ENCODE data around the gene ITGB6. TPM values are rescaled to one million over a fixed set of nuclear protein-coding genes. Genes with fewer than 3 reads are reported as not detected.
"Not testable (repeated sequence)": the region's sequence is repeated elsewhere in the genome, so short reads cannot be mapped to it uniquely, and the experiment has no call there.

Gene ITGB6
- total RNA-seq, 2 experiments from 2014 or later: not detected

DNA sequence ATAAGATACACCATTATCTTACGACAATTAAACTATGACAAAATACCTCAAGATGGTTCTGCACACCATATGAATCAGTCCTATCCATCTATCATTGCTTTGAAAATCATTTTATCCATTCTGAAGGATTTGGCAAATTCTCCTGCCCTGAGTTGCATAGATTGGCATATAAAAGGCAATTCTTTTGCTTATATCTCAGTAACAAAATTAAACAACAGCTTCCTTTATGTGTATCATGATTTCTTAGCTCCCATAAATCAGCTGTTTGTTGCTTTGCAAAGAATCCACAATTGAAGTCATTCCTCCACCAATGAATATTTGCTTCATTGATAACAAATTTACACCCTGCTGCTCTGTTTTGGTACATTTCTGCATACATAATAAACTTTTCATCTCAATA, 61.7 kb downstream of the ITGB6 start:
- no peaks in the 10 kb centered on the region for H3K9me3 Mint-ChIP-seq
- POLR2A ChIA-PET: no interaction called here
- H3K27ac Mint-ChIP-seq: no peak overlapping the region
- CTCF ChIA-PET: no interaction called here
- DNase-seq: no peak
- H3K4me1 Mint-ChIP-seq: no peaks in the 10 kb centered on the region
- H3K27me3 Mint-ChIP-seq: peaks cover 16% of the 10 kb centered on the region
- no peaks in the 10 kb centered on the region for H3K36me3 Mint-ChIP-seq (ENCODE audit: low read depth)
- no peak overlapping the region for H3K4me3 Mint-ChIP-seq

- H3K27me3 Mint-ChIP-seq: peaks cover 19% of the 10 kb centered on the region
- ChIA-PET CTCF (no interaction called here), POLR2A (no interaction called here)
- DNase-seq: no peak
- H3K4me3 Mint-ChIP-seq: no peak overlapping the region
- H3K9me3 Mint-ChIP-seq: no peaks in the 10 kb centered on the region
- H3K27ac Mint-ChIP-seq: no peak overlapping the region
- H3K4me1 Mint-ChIP-seq: no peaks in the 10 kb centered on the region
- no peaks in the 10 kb centered on the region for H3K36me3 Mint-ChIP-seq (ENCODE audit: low read depth)
Measured at GRCh38 chr2:160137464-160137863, 62.6 kb downstream of the ITGB6 start.

- CTCF ChIA-PET: no interaction called here
- H3K27ac Mint-ChIP-seq: no peak overlapping the region
- H3K9me3 Mint-ChIP-seq: no peaks in the 10 kb centered on the region
- no peak overlapping the region for H3K4me3 Mint-ChIP-seq
- no peaks in the 10 kb centered on the region for H3K4me1 Mint-ChIP-seq
- DNase-seq: no peak
- H3K36me3 Mint-ChIP-seq (ENCODE audit: low read depth): no peaks in the 10 kb centered on the region
- POLR2A ChIA-PET: no interaction called here
- H3K27me3 Mint-ChIP-seq: peaks cover 10% of the 10 kb centered on the region
Measured at GRCh38 chr2:160132761-160133160, 67.3 kb downstream of the ITGB6 start.

DNA sequence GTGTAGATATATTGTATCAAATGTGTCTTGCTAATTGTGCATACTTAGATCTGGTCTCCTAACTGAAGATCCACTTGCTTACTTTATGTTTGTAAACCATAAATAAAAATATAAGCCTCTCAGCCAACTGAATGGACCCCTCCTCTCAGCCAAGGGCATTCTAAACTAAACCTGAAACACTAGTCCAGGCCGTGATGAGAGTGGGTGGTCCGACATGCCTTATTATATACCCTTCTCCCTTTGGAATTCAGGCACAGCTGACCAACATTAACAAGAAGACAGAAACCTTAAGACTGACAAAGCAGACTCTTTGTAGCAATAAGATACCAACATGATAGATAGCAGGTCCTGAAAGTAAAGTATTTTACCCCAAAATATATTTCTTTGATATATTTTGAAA, 73.3 kb downstream of the ITGB6 start:
- CTCF ChIA-PET: no interaction called here
- Mint-ChIP-seq H3K4me1 (no peaks in the 10 kb centered on the region), H3K36me3 (ENCODE audit: low read depth) (no peaks in the 10 kb centered on the region), H3K27ac (no peak overlapping the region), H3K4me3 (no peak overlapping the region), H3K27me3 (peaks cover 12% of the 10 kb centered on the region), H3K9me3 (no peaks in the 10 kb centered on the region)
- POLR2A ChIA-PET: no interaction called here
- no peak for DNase-seq

- Mint-ChIP-seq H3K4me1 (no peaks in the 10 kb centered on the region), H3K4me3 (no peak overlapping the region), H3K36me3 (ENCODE audit: low read depth) (no peaks in the 10 kb centered on the region), H3K27ac (no peak overlapping the region), H3K9me3 (no peaks in the 10 kb centered on the region), H3K27me3 (peaks cover 12% of the 10 kb centered on the region)
- no peak for DNase-seq
- ChIA-PET POLR2A (no interaction called here), CTCF (no interaction called here)
Measured at GRCh38 chr2:160126315-160126714, 73.8 kb downstream of the ITGB6 start.

- Mint-ChIP-seq H3K36me3 (ENCODE audit: low read depth) (no peaks in the 10 kb centered on the region), H3K4me3 (no peak overlapping the region), H3K9me3 (peaks cover 2% of the 10 kb centered on the region), H3K27me3 (peaks cover 11% of the 10 kb centered on the region), H3K4me1 (no peaks in the 10 kb centered on the region), H3K27ac (no peak overlapping the region)
- ChIA-PET POLR2A (no interaction called here), CTCF (no interaction called here)
- DNase-seq: no peak
Measured at GRCh38 chr2:160125828-160126227, 74.2 kb downstream of the ITGB6 start.

DNA sequence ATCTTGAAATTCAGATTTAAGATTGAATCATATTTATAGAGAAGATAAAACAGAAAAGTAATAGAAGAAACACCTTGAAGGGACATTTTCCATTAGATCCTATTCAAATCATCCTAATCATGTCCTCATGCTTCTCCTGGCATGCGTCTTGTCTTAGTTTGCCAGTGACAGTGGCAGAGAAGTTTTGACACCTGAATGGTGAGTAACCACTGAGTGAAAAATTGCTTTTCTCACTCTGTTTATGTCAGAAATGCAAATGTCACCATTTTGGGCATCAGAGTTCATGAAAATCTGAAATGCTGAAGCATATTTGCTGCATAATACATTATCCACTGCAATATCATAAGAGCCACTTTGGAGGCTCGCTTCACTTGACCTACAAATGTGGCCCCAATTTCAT, 74.7 kb downstream of the ITGB6 start:
- no peaks in the 10 kb centered on the region for H3K4me1 Mint-ChIP-seq
- no peak overlapping the region for H3K27ac Mint-ChIP-seq
- ChIA-PET POLR2A (no interaction called here), CTCF (no interaction called here)
- DNase-seq: no peak
- peaks cover 10% of the 10 kb centered on the region for H3K27me3 Mint-ChIP-seq
- H3K9me3 Mint-ChIP-seq: peaks cover 2% of the 10 kb centered on the region
- H3K36me3 Mint-ChIP-seq (ENCODE audit: low read depth): no peaks in the 10 kb centered on the region
- no peak overlapping the region for H3K4me3 Mint-ChIP-seq

DNA sequence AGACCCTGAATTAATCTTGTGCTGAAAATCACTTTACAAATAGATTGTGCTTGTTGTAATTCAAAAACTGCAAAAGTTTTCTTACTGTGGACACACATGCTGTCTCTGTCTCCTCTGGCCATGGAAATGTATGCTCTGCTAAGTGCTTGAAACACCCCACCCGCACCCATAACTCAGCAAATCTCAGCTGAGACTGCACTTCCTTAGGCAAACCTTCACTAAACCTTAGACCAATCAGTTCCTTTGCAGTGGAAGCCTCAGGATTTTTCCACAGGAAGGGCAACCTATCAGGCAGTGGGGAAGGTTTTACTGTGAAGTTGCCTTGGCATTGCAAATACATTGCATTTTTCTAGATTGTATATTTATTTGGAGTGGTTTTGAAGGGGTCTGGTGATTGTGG, 75.5 kb downstream of the ITGB6 start:
- DNase-seq: no peak
- no peaks in the 10 kb centered on the region for H3K4me1 Mint-ChIP-seq
- H3K4me3 Mint-ChIP-seq: no peak overlapping the region
- no peak overlapping the region for H3K27ac Mint-ChIP-seq
- peaks cover 10% of the 10 kb centered on the region for H3K27me3 Mint-ChIP-seq
- POLR2A ChIA-PET: no interaction called here
- no peaks in the 10 kb centered on the region for H3K36me3 Mint-ChIP-seq (ENCODE audit: low read depth)
- peaks cover 2% of the 10 kb centered on the region for H3K9me3 Mint-ChIP-seq
- CTCF ChIA-PET: no interaction called here

DNA sequence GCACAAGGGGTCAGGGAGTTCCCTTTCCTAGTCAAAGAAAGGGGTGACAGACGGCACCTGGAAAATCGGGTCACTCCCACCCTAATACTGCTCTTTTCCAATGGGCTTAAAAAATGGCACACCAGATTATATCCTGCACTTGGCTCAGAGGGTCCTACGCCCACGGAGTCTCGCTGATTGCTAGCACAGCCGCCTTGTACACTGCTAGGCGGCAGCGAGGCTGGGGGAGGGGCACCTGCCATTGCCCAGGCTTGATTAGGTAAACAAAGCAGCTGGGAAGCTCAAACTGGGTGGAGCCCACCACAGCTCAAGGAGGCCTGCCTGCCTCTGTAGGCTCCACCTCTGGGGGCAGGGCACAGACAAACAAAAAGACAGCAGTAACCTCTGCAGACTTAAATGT, 85.4 kb downstream of the ITGB6 start:
- H3K4me1 Mint-ChIP-seq; H3K27me3 Mint-ChIP-seq; CTCF ChIA-PET; H3K36me3 Mint-ChIP-seq (ENCODE audit: low read depth); H3K9me3 Mint-ChIP-seq; H3K27ac Mint-ChIP-seq; H3K4me3 Mint-ChIP-seq; DNase-seq; POLR2A ChIA-PET: not testable (repeated sequence)

- ChIA-PET CTCF (no interaction called here), POLR2A (no interaction called here)
- H3K4me1 Mint-ChIP-seq: no peaks in the 10 kb centered on the region
- H3K27ac Mint-ChIP-seq: no peak overlapping the region
- H3K9me3 Mint-ChIP-seq: no peaks in the 10 kb centered on the region
- peaks cover 11% of the 10 kb centered on the region for H3K27me3 Mint-ChIP-seq
- H3K36me3 Mint-ChIP-seq (ENCODE audit: low read depth): no peaks in the 10 kb centered on the region
- DNase-seq: no peak
- no peak overlapping the region for H3K4me3 Mint-ChIP-seq
Measured at GRCh38 chr2:160114020-160114419, 86.1 kb downstream of the ITGB6 start.

DNA sequence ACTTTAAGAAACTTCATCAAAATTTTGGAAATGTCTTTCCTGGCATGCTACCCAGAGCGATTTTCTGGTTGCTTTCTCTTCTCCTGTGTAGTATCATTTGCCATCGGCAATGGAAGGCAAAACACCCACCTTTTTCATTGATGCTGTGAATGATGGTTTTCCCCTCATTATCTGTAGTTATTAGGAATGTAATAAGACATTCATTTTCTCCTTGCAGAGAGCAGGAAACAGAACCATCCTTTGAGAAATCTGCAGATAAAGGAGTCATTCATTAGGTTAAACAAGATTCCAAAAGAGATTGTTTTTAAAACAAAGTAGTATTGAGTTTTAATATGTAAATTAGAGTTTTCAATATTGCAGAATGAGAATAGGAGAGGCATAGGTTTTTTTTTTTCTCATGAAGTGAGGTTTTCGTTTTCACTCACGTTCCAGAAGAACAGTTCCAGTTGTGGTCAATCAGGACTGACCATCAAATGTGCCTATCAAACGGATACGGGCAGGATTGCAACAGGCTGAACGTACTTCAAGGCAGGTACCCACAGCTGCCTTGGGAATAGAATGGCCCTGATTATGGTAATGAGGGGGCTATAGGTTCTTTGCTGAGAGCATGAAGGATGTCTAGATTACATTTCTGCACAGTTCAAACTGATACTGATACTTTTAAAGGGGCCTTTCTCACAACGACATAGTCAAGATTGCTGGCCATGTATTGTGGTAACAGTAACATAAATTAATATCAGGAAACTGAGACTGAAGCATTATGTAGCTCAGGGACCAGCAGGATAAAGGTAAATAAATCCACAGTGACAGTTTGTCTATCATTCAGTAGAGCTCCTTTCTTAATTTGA, 87.9 kb downstream of the ITGB6 start:
- CTCF ChIA-PET: no interaction called here
- Mint-ChIP-seq H3K9me3 (no peaks in the 10 kb centered on the region), H3K27me3 (peaks cover 10% of the 10 kb centered on the region), H3K4me1 (no peaks in the 10 kb centered on the region), H3K27ac (no peak overlapping the region), H3K36me3 (ENCODE audit: low read depth) (no peaks in the 10 kb centered on the region), H3K4me3 (no peak overlapping the region)
- POLR2A ChIA-PET: no interaction called here
- DNase-seq: no peak

- POLR2A ChIA-PET: interaction anchor here (1.3 kb wide), 1 partner anchor 884 kb away, joined by 3 read pairs; no protein-coding TSS in a partner anchor
- no peak for DNase-seq
Measured at GRCh38 chr2:160110674-160111239, 89.3 kb downstream of the ITGB6 start.

DNA sequence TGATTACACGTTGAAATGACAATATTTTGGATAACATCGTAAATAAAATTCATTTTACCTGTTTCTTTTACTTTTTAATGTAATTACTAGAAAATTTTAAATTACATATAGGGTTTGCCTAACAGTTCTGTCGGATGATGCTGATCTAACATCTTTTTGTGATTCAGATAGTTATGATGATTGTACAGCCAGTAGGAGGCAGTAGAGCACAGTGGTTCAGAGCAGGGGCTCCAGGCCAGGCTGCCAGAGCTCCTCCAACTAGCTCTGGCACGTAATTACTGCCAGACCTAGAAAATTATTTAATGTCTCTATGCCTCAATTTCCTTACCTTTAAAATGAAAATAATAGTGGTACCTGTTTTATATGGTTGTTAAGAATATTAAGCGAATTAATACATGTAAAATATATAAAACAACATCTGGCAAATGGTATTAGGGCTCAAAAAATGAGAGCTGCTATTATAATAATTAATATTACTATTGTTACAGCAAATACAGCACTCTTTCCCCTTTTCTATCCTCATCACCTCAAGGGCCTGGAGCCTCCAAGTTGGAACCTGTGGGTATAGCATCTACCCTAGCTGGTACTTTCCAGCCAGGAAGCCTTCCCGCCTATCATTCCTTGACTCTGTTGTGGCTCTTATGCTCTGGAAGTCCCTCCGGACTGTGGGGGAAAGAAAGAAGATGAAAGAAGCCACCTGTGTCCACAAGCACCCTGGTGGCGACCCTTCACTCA, 90.0 kb downstream of the ITGB6 start:
- no peak overlapping the region for H3K27ac Mint-ChIP-seq
- CTCF ChIA-PET: interaction anchor here (0.7 to 2.8 kb wide), 21 partner anchors 8 to 1164 kb away, joined by 3 to 25 read pairs (median 4); no protein-coding TSS in a partner anchor

More at GRCh38 chr2:160110674-160111239, 89.3 kb downstream of the ITGB6 start:
- H3K36me3 Mint-ChIP-seq (ENCODE audit: low read depth): no peaks in the 10 kb centered on the region
- no peaks in the 10 kb centered on the region for H3K9me3 Mint-ChIP-seq
- H3K4me3 Mint-ChIP-seq: no peak overlapping the region
- H3K27me3 Mint-ChIP-seq: peaks cover 10% of the 10 kb centered on the region
- CTCF ChIA-PET: interaction anchor here (0.7 to 2.8 kb wide), 19 partner anchors 12 to 1163 kb away, joined by 3 to 25 read pairs (median 4); no protein-coding TSS in a partner anchor
- H3K27ac Mint-ChIP-seq: no peak overlapping the region
- no peaks in the 10 kb centered on the region for H3K4me1 Mint-ChIP-seq

More for the DNA sequence above, 90.0 kb downstream of the ITGB6 start:
- POLR2A ChIA-PET: interaction anchor here (1.3 kb wide), 1 partner anchor 884 kb away, joined by 3 read pairs; no protein-coding TSS in a partner anchor
- Mint-ChIP-seq H3K4me3 (no peak overlapping the region), H3K9me3 (no peaks in the 10 kb centered on the region), H3K36me3 (ENCODE audit: low read depth) (no peaks in the 10 kb centered on the region), H3K4me1 (no peaks in the 10 kb centered on the region), H3K27me3 (peaks cover 10% of the 10 kb centered on the region)
- DNase-seq: peak; percentile 49
